Hindlimb muscle (tissue), 1 donor: ENCODE data around the gene PHF20. TPM values are rescaled to one million over a fixed set of nuclear protein-coding genes. Genes with fewer than 3 reads are reported as not detected.
"Not testable (repeated sequence)": the region's sequence is repeated elsewhere in the genome, so short reads cannot be mapped to it uniquely, and the experiment has no call there.

ENCODE experiments used
- DNase-seq: peaks from one replicate; pipeline ENCODE4 v3.0.0-alpha.2; 2013
- polyA plus RNA-seq: library from polyadenylated mRNA; unstranded; fragments of 120-200 nt; gene quantifications from one replicate; pipeline ENCODE4 v1.2.1, GENCODE V29; 2013; ENCODE audit not compliant: insufficient read length

PHF20 gene
- polyA plus RNA-seq, 1 donor: 29.4 TPM

DNA sequence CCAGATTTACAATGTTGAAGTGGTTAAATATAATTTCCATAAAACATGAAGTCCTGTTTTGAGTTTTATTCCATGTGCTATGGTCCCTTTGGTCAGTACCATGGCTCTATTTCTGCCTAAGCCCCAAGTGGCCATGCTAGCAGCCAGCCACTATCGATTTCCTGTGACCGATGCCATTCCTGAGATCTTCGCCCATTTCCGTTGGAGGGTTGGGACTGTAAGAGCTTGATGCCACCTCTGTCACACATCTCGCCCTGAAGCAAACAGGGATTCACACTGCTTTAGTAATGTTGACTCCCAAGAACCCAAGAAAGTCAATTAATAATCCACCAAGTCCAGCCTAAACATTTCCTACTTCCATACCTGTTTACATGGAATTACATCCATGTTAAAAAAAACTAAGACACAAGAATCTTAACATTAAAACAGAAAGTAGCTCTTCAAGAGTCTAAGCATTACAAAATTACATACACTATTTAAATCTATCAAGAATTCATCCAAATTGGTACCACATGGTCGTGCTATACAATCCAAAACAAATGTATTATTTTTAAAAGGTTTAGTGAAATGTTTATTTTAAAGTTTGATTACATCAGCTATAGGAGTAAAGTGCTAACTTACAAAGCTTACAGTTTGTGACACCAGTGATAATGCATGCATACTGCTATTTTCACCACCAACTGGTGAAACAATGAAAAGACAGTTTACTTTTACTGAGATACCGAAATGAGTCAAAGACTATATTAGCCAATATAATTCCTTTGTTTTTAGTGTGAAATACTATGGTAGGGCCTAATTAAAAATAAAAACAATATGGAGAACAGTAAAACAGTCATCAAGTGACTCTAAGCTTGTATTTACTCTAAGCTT is 32.3 kb upstream of the PHF20 start:
- DNase-seq: no peak

- DNase-seq: peak; percentile 100
These were observed 29.7 kb upstream of the PHF20 start, which contains the start of gene RBM39 for GRCh38 chr20:35741892-35742740. TSS of gene RBM39 (minus strand) at chr20:35742260. CDS start at chr20:35740874, 1,386 bp downstream.

DNA sequence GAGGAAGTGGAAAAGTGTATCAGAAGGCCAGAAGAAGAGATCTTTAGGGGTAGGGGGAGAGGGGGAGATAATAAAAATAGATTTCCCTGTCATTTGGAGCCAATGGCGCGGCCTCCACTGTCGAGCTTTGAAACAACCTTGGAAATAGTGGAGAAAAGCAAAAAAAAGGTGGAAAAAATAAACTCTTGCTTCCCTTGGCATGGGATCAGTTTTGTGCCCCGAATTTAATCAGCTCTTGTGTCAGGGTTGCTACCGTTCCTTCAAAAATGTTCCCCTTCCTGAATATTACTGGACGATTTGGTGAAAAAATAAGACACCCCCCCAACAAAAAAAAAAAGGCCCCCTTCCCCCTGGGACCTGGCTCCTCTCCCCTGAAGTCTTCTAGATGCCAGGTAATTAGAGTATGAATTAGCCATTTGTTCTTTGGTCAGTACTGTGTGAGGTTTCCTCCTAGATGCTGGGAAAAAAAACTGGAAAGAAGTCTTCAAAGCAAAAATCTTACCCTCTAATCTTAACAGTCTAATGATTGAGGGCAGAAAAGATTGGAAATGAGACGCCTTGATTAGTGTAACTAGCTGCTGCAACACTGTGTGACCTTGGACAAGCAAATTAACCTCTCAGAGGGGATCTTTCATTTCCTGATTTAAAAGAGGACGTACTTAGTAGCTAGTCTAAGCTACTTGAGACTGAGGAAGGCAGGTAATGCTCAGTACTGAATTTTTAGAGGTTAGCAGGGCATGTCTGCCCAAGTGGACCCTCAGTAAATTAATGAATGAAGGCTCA is 28.9 kb upstream of the PHF20 start:
- DNase-seq: no peak

DNA sequence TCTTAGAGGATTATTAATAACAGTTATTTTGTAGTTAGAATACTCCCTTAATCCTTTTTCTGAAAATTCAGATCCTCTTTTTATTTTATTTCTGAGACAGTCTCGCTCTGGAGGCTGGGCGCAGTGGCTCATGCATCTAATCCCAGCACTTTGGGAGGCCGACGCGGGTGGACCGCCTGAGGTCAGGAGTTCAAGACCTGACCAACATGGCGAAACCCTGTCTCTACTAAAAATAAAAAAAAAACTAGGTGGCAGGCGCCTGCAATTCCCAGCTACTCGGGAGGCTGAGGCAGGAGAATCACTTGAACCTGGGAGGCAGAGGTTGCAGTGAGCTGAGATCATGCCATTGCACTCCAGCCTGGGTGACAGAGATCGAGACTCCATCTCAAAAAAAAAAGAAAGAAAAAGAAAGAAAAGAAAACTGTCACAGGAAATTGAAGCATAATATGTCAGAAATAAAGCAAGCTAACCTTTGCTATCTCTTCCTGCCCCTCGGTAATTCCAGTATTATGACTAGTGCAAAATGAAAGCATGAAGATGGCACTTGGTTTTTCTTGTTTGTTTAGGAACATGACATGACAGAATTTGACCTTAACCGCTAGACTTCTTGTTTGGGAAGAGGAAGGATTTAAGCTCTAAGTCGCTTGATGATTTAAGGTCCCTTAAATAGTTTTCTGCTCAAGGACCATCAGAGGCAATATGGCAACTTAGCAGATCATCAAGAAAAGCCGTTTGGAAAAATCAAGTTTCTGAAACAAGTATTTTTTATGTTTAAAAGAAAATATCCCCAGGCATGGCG is 27.9 kb upstream of the PHF20 start:
- DNase-seq: no peak

GRCh38 chr20:35744492-35744841 is 27.3 kb upstream of the PHF20 start:
- not testable (repeated sequence) for DNase-seq

DNA sequence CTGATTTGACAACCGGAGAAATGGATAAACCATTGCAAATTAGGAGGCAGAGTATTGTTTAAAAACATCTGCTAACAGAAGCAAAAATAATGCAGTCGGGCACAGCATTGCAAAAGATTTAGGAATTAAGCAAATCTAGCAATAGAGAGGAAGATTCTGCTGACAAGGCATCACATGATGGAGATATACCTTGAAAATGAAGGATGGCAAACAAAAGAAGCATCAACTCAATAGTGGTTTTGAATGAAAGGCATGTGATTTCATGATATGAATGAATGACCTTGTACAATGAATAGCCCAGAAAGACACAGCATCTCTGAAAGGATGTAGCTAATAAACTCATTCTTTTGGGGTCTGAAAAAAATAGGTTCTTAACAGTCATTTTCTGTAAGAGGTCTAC is 21.2 kb upstream of the PHF20 start:
- no peak for DNase-seq

GRCh38 chr20:35756404-35756803 is 15.4 kb upstream of the PHF20 start:
- no peak for DNase-seq

GRCh38 chr20:35757098-35757705 is 14.6 kb upstream of the PHF20 start:
- DNase-seq: no peak

GRCh38 chr20:35761548-35761947 is 10.3 kb upstream of the PHF20 start:
- DNase-seq: not testable (repeated sequence)

DNA sequence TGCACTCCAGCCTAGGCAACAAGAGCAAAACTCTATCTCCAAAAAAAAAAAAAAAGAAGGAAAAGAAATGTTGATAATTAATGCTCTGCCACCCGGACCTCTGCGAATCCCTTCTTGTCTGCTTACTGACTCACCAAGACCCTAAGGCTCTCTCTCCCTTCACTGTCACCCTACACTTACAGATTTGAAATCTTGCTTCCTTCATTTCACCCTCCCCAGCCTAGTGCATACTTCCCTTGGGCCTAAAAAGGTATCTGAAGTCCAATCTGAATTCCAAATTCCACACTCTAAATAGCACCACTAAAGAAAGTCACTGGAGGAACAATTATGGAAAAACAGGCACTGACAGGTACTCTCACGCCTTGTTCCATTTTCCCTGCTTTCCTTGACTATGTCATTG is 9.4 kb upstream of the PHF20 start:
- no peak for DNase-seq

DNA sequence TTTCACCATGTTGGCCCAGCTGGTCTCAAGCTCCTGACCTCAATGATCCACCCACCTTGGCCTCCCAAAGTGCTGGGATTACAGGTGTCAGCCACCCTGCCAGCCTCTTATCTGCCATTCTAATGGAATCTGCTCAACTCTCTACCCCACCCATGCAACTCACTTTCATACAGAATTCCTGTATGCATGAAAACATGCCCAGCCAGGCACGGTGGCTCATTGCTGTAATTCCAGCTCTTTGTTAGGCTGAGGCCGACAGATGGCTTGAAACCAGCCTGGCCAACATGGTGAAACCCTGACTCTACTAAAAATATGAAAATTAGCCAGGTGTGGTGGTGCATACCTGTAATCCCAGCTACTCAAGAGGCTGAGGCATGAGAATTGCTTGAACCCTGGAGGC is 6.9 kb upstream of the PHF20 start:
- not testable (repeated sequence) for DNase-seq

- no peak for DNase-seq
These were observed 5.0 kb upstream of the PHF20 start for GRCh38 chr20:35766843-35767242.

DNA sequence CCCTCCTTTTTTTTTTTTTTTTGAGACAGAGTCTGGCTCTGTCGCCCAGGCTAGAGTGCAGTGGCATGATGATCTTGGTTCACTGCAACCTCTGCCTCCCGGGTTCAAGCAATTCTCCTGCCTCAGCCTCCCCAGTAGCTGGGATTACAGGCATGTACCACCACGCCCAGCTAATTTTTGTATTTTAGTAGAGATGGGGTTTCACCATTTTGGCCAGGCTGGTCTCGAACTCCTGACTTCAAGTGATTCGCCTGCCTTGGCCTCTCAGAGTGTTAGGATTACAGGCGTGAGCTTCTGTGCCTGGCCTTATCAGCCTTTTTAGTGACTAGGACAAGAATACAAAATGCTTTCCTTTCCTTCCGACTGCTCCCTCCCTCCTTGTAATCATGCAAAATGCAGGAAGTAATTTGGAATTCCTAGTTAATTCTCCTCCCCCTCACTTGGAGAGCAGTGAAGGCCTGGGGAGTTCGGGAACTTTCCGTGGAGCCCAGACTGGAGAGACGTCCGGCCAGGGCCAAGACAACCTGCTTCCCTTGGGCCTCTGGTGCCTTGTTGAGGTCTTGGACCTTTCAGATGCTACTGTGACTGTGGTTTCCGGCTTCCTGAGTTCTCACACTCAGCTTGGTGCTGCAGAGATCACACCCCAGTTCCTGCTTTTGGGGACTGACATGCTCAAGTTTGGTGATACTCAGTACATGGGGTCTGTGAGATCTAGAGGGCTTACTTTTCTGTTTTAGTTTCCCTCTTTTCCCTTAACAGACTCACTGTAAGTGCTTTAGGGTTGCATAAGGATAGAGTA is 3.9 kb upstream of the PHF20 start:
- peak; percentile 54 for DNase-seq

GRCh38 chr20:35768731-35769664 is 2.8 kb upstream of the PHF20 start:
- peak; percentile 85 for DNase-seq

DNA sequence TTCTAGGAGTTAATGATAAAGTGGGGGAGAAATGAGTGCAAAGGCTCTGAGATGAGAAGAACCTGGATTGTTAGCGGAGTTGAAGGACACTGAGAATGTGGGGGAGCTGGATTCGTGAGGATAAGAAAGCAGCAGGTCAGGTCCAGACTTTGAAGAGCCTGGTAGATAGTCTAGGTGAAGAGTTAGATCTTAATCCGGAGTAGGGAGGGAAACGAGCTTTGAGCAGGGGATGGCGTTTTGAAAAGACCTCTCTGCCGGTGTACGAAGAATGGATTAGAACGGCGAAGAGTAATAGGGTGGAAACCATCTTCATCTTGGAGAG is 487 bp upstream of the PHF20 start:
- peak; percentile 19 for DNase-seq

DNA sequence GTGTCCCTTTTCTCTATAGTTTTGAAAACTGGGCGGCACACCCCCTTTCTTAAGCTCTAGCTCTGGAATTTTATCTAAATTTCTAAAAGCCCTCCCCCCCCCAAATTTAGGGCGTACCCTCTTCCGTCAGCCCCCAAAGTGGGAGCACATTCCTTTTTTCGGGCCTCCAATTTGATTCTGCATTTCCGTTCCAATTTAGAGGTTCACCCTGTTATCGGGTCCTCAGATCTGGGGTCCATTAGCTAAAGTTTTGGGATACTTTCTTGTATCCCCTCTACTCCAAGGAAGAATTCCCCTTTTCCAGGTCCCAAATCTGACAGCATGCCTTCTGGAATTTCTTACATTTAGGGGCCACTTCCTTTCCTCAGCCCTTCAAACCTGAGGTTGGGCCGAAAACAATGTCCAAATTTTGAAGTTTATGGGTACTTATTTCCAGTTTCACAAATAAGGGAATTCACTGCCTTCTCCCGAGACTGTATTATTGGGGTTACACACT is 796 bp downstream of the PHF20 start:
- DNase-seq: no peak

GRCh38 chr20:35773154-35773751 is 1.4 kb downstream of the PHF20 start:
- DNase-seq: no peak

- no peak for DNase-seq
These were observed 2.6 kb downstream of the PHF20 start for GRCh38 chr20:35774391-35774790.

GRCh38 chr20:35776513-35777101 is 4.8 kb downstream of the PHF20 start:
- no peak for DNase-seq
